Small intestine (tissue), 7 donors: ENCODE data around the gene KDR. TPM values are rescaled to one million over a fixed set of nuclear protein-coding genes. Genes with fewer than 3 reads are reported as not detected.

Experiments
- DNase-seq, 2 donors: peaks; one replicate each; pipeline versions ENCODE4 v3.0.0 to v3.0.0-alpha.2; 2013
- FAIRE-seq: peaks from 2 replicates; lab custom pipeline; 2012; peaks lifted over from hg19 to GRCh38; lab: Jason Lieb, UNC
- H3K27ac ChIP-seq, 3 donors: one replicate each; pipeline ENCODE4 v1.5.1; 2013; ENCODE audit warnings: low read length in 2 of 3, mild to moderate bottlenecking in 2 of 3, control low read depth in 1 of 3, inconsistent platforms in 1 of 3, low read depth in 1 of 3, moderate library complexity in 1 of 3
- H3K27me3 ChIP-seq, 3 donors: one replicate each; pipeline ENCODE4 v1.6.1; 2013; ENCODE audit warnings: low read length in 3 of 3, inconsistent platforms in 1 of 3; ENCODE audit not compliant: control insufficient read depth in 3 of 3, insufficient read depth in 3 of 3
- H3K36me3 ChIP-seq, 3 donors: one replicate each; pipeline ENCODE4 v1.6.1; 2013; ENCODE audit warnings: low read length in 3 of 3, inconsistent platforms in 1 of 3, low read depth in 1 of 3, mild to moderate bottlenecking in 1 of 3, moderate library complexity in 1 of 3; ENCODE audit not compliant: control insufficient read depth in 3 of 3, insufficient read depth in 2 of 3
- H3K4me1 ChIP-seq, 3 donors: one replicate each; pipeline ENCODE4 v1.6.1; 2013; ENCODE audit warnings: low read length in 2 of 3, inconsistent platforms in 1 of 3, low read depth in 1 of 3, mild to moderate bottlenecking in 1 of 3, moderate library complexity in 1 of 3; ENCODE audit not compliant: control insufficient read depth in 3 of 3, insufficient read depth in 2 of 3
- H3K4me3 ChIP-seq, 3 donors: one replicate each; pipeline ENCODE4 v1.5.1; 2013; ENCODE audit warnings: low read length in 3 of 3, control low read depth in 1 of 3, inconsistent platforms in 1 of 3, low read depth in 1 of 3, mild to moderate bottlenecking in 1 of 3, moderate library complexity in 1 of 3
- H3K9me3 ChIP-seq, 2 donors: one replicate each; pipeline ENCODE4 v1.6.1; 2013; ENCODE audit warnings: low read depth in 1 of 2, low read length in 1 of 2; ENCODE audit not compliant: control insufficient read depth in 2 of 2, insufficient read depth in 1 of 2
- WGBS, 3 donors: extraction: QIAGEN DNeasy Blood & Tissue Kit; methylation state at CpG; one replicate each; pipeline ENCODE4 v1.1.7; 2013; 5-methylcytosine and 5-hydroxymethylcytosine counted together
- polyA plus RNA-seq, 4 donors: library from polyadenylated mRNA; stranded (reverse) in 3 of 4; unstranded in 1 of 4; fragments of 200-250 nt in 3 of 4; fragments of 120-200 nt in 1 of 4; gene quantifications; one replicate each; pipeline versions ENCODE4 v1.2.1 to v1.2.3, GENCODE V29; 2013
- donor health status: healthy with polysubstance abuse.
- donor health status: control.
- donor health status: control.
- donor health status: Bipolar disorder and iron deficiency.
- donor health status: healthy.

Gene KDR
- polyA plus RNA-seq, 4 donors: 0.22 to 8.3 (median 4.0) TPM

- Histone ChIP-seq H3K27me3 (peaks cover 0 to 12% (median 1%) of the 10 kb centered on the region in 3 donors), H3K27ac (no peak overlapping the region), H3K4me3 (no peak overlapping the region), H3K4me1 (no peaks in the 10 kb centered on the region), H3K36me3 (no peaks in the 10 kb centered on the region), H3K9me3 (no peaks in the 10 kb centered on the region)
- DNase-seq (no peak), FAIRE-seq (no peak)
- WGBS, 3 donors: 53 to 72% (median 59%) methylated on average over 3 of the region's 3 CpGs
Measured at GRCh38 chr4:55158957-55159356, 33.6 kb upstream of the KDR start.

- 27 to 34% (median 34%) methylated on average over 43 to 45 of the region's 45 CpGs for WGBS, 3 donors
- H3K4me3 ChIP-seq: no peak overlapping the region
- peaks cover 0 to 12% (median 1%) of the 10 kb centered on the region in 3 donors for H3K27me3 ChIP-seq
- no peak overlapping the region for H3K27ac ChIP-seq
- FAIRE-seq (no peak), DNase-seq (no peak)
- no peaks in the 10 kb centered on the region for H3K36me3 ChIP-seq
- no peaks in the 10 kb centered on the region for H3K4me1 ChIP-seq
- H3K9me3 ChIP-seq: no peaks in the 10 kb centered on the region
Measured at GRCh38 chr4:55157559-55158277, 32.3 kb upstream of the KDR start.

GRCh38 chr4:55154933-55155332 lies 29.5 kb upstream of the KDR start:
- WGBS, 3 donors: 82 to 93% (median 89%) methylated on average over 1 of the region's 1 CpG
- Histone ChIP-seq H3K9me3 (no peaks in the 10 kb centered on the region), H3K27me3 (peaks cover 0 to 12% (median 1%) of the 10 kb centered on the region in 3 donors), H3K4me1 (no peaks in the 10 kb centered on the region), H3K27ac (no peak overlapping the region), H3K4me3 (no peak overlapping the region), H3K36me3 (no peaks in the 10 kb centered on the region)
- FAIRE-seq (no peak), DNase-seq (no peak)

- H3K27me3 ChIP-seq: peaks cover 0 to 12% (median 0%) of the 10 kb centered on the region in 3 donors
- 44 to 53% (median 46%) methylated on average over 5 of the region's 5 CpGs for WGBS, 3 donors
- H3K27ac ChIP-seq: no peak overlapping the region
- FAIRE-seq (no peak), DNase-seq (no peak)
- no peaks in the 10 kb centered on the region for H3K36me3 ChIP-seq
- H3K4me1 ChIP-seq: no peaks in the 10 kb centered on the region
- no peaks in the 10 kb centered on the region for H3K9me3 ChIP-seq
- H3K4me3 ChIP-seq: no peak overlapping the region
Measured at GRCh38 chr4:55154290-55154880, 29.0 kb upstream of the KDR start.

GRCh38 chr4:55143858-55144257 lies 18.5 kb upstream of the KDR start:
- H3K4me3 ChIP-seq: no peak overlapping the region
- H3K27ac ChIP-seq: no peak overlapping the region
- no peaks in the 10 kb centered on the region for H3K36me3 ChIP-seq
- FAIRE-seq (no peak), DNase-seq (no peak)
- no peaks in the 10 kb centered on the region for H3K9me3 ChIP-seq
- WGBS, 3 donors: 67 to 79% (median 72%) methylated on average over 2 of the region's 2 CpGs
- H3K27me3 ChIP-seq: no peaks in the 10 kb centered on the region
- H3K4me1 ChIP-seq: no peaks in the 10 kb centered on the region

- Histone ChIP-seq H3K4me1 (no peaks in the 10 kb centered on the region), H3K4me3 (no peak overlapping the region), H3K9me3 (no peaks in the 10 kb centered on the region), H3K36me3 (no peaks in the 10 kb centered on the region), H3K27ac (no peak overlapping the region), H3K27me3 (peaks cover 0 to 1% (median 0%) of the 10 kb centered on the region in 3 donors)
- FAIRE-seq (no peak), DNase-seq (no peak)
- WGBS, 3 donors: 46 to 66% (median 61%) methylated on average over 4 of the region's 4 CpGs
Measured at GRCh38 chr4:55138367-55138766, 13.0 kb upstream of the KDR start.

- WGBS, 3 donors: 77 to 84% (median 80%) methylated on average over 2 of the region's 2 CpGs
- H3K4me1 ChIP-seq: no peaks in the 10 kb centered on the region
- DNase-seq (no peak), FAIRE-seq (no peak)
- no peaks in the 10 kb centered on the region for H3K36me3 ChIP-seq
- no peak overlapping the region for H3K27ac ChIP-seq
- H3K27me3 ChIP-seq: peaks cover 0 to 1% (median 0%) of the 10 kb centered on the region in 3 donors
- H3K9me3 ChIP-seq: no peaks in the 10 kb centered on the region
- H3K4me3 ChIP-seq: no peak overlapping the region
Measured at GRCh38 chr4:55136634-55137033, 11.2 kb upstream of the KDR start.

DNA sequence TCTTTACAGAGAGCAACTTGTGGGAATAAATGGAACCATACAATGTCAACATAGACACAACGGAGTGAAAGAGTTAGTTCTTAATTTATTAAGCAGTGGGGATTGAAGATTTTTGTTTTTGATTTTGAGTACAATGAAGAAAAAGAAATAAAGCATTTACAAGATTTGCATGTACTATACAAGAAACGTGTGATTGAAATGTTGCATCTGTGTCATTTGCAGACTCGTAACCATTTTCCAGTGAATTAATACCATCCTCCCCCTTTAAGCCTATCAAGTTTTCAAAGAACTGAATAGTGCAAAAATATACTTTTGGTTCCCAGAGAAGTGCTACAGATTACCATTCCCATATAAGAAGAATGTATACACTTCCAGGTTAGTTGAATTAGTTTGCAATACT lies 8.6 kb upstream of the KDR start:
- FAIRE-seq: no peak
- H3K9me3 ChIP-seq: no peaks in the 10 kb centered on the region
- no peaks in the 10 kb centered on the region for H3K36me3 ChIP-seq
- no peaks in the 10 kb centered on the region for H3K4me1 ChIP-seq
- WGBS, 3 donors: 81 to 91% (median 90%) methylated on average over 3 of the region's 3 CpGs
- H3K27me3 ChIP-seq: peaks cover 0 to 1% (median 0%) of the 10 kb centered on the region in 3 donors
- no peak overlapping the region for H3K27ac ChIP-seq
- DNase-seq: no peak
- no peak overlapping the region for H3K4me3 ChIP-seq
